T follicular helper cell (primary cell): ENCODE measurements around the gene GCC2.
"Not testable (repeated sequence)": the region's sequence is repeated elsewhere in the genome, so short reads cannot be mapped to it uniquely, and the experiment has no call there.

Source experiments
- DNase-seq: peaks from one replicate; pipeline ENCODE4 v3.0.0-alpha.2; 2020; ENCODE audit warnings: low read depth
- total RNA-seq, 2 experiments: gene quantifications; one replicate each; lab custom pipeline; 2026; lab: John Stamatoyannopoulos, UW

The GCC2 gene, protein sequence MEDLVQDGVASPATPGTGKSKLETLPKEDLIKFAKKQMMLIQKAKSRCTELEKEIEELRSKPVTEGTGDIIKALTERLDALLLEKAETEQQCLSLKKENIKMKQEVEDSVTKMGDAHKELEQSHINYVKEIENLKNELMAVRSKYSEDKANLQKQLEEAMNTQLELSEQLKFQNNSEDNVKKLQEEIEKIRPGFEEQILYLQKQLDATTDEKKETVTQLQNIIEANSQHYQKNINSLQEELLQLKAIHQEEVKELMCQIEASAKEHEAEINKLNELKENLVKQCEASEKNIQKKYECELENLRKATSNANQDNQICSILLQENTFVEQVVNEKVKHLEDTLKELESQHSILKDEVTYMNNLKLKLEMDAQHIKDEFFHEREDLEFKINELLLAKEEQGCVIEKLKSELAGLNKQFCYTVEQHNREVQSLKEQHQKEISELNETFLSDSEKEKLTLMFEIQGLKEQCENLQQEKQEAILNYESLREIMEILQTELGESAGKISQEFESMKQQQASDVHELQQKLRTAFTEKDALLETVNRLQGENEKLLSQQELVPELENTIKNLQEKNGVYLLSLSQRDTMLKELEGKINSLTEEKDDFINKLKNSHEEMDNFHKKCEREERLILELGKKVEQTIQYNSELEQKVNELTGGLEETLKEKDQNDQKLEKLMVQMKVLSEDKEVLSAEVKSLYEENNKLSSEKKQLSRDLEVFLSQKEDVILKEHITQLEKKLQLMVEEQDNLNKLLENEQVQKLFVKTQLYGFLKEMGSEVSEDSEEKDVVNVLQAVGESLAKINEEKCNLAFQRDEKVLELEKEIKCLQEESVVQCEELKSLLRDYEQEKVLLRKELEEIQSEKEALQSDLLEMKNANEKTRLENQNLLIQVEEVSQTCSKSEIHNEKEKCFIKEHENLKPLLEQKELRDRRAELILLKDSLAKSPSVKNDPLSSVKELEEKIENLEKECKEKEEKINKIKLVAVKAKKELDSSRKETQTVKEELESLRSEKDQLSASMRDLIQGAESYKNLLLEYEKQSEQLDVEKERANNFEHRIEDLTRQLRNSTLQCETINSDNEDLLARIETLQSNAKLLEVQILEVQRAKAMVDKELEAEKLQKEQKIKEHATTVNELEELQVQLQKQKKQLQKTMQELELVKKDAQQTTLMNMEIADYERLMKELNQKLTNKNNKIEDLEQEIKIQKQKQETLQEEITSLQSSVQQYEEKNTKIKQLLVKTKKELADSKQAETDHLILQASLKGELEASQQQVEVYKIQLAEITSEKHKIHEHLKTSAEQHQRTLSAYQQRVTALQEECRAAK (N-terminal part only)
- 120 to 245 reads per million in 2 experiments for total RNA-seq

GRCh38 chr2:108448678-108449409, at the start of gene GCC2:
Gene GCC2 (plus strand): TSS chr2:108449206. CDS start chr2:108449275, 69 bp downstream.
- DNase-seq, result peak; percentile 96

- no peak for DNase-seq
These were observed 49.5 kb upstream of the GCC2 start for GRCh38 chr2:108399479-108399878.

DNA sequence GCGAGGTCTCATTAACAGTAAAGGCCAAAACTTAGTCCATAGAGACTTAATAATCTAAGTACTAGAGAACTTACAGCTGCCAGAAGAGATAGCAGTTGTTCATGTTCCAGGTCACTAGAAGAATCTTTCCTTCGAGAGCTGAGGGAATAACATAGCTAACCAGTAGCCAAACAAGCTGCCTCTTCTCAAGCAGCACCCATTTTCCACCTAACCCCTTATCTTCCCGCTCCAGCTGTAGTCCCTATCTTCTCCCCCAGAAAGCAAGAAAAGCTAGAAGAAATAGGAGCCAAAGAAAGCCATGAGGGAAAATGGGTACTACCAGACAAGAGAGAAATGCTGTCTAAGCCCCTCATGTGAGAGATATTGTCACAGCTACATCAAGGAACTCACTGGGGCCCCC, 47.2 kb upstream of the GCC2 start:
- DNase-seq, result no peak

DNA sequence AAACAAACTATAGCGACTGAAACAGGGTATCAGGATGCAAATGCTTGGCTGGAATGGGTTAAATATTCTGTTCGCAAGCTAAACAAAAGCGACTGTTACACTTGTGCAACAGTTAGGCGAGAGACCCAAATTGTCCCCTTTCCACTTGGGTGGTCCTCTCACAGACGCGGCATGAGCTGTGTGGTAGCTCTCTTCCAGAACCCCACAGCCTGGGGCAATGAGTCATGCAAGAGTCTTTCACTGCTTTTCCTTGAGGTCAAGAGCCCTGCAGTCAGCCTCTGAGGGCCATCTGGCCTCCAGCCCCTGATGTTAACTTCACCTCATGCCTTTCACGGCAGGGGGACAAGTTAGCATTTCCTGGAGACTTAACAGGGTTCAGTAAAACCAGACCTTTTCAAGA, 45.5 kb upstream of the GCC2 start:
- DNase-seq, result no peak

GRCh38 chr2:108404784-108405397, 44.1 kb upstream of the GCC2 start:
- no peak for DNase-seq

- DNase-seq, result no peak
These were observed 40.9 kb upstream of the GCC2 start for GRCh38 chr2:108407864-108408729.

GRCh38 chr2:108409768-108410167, 39.2 kb upstream of the GCC2 start:
- no peak for DNase-seq

DNA sequence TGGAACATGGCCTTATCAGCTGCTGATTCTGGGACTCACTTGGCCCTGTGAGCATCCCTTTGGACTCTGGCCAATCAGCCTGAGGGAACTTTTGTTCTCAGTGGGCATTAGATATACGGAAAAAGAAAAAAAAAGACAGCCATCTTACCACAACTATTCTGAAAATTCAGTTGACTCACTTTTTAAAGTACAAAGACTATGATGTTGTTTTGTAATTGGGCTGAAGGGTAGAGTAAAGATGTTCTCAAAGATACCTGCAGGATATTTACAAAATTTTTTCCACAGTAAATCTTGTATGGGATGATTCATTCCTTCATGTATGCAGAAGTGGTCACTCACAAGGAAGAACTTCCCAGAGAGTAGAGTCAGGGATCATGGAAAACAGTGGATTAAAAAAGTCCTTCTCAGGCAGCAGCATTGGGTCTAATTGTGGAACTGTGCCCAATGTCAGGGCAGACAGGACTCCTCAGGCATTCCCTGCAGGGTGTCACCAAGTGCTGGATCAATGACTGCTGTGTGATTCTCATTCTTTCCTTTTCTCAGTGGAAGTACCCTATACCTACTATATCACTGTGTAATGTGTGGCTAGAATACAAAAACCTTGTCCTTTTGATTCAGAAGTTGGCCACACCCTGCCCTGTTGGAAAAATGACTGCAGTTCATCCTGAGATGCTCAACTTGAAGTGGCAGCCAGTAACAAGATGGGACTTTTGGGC, 35.9 kb upstream of the GCC2 start:
- no peak for DNase-seq

- DNase-seq, result no peak
These were observed 35.3 kb upstream of the GCC2 start for GRCh38 chr2:108413711-108414095.

GRCh38 chr2:108414256-108414876, 34.6 kb upstream of the GCC2 start:
- no peak for DNase-seq

GRCh38 chr2:108414945-108415344, 34.1 kb upstream of the GCC2 start:
- DNase-seq, result no peak

GRCh38 chr2:108417254-108417653, 31.8 kb upstream of the GCC2 start:
- no peak for DNase-seq

- no peak for DNase-seq
These were observed 30.6 kb upstream of the GCC2 start for GRCh38 chr2:108418416-108418815.

GRCh38 chr2:108423067-108423466, 25.9 kb upstream of the GCC2 start:
- DNase-seq, result no peak

- no peak for DNase-seq
These were observed 25.3 kb upstream of the GCC2 start for GRCh38 chr2:108423502-108424251.

GRCh38 chr2:108428286-108429009, 20.6 kb upstream of the GCC2 start:
- no peak for DNase-seq

- not testable (repeated sequence) for DNase-seq
These were observed 13.4 kb upstream of the GCC2 start for GRCh38 chr2:108435578-108435977.
